Stimulated activated naive CD4-positive, alpha-beta T cell (primary cell): ENCODE data around the gene C1QL4.
"Not testable (repeated sequence)": the region's sequence is repeated elsewhere in the genome, so short reads cannot be mapped to it uniquely, and the experiment has no call there.

Source experiments
- DNase-seq, 6 experiments: peaks; one replicate each; lab custom pipeline; 2025; lab: John Stamatoyannopoulos, UW

The C1QL4 gene

GRCh38 chr12:49336645-49337584 lies at the start of gene C1QL4:
C1QL4 (minus strand) TSS chr12:49337188; CDS start chr12:49336477, 711 bp downstream.
- DNase-seq = peak; percentile 63 to 91 (median 85)

DNA sequence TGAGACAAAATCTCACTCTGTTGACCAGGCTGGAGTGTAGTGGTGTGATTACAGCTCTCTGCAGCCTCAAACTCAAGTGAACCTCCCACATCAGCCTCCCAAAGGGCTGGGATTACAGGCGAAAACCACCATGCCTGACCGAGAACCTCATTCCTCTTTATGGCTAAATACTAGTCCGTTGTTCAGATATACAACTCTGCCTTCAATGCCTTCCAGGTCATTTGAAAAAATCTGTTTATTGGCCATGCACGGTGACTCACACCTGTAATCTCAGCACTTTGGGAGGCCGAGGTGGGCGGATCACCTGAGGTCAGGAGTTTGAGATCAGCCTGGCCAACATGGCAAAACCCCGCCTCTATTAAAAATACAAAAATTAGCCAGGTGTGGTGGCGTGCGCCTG lies 43.2 kb upstream of the C1QL4 start:
- not testable (repeated sequence) for DNase-seq

GRCh38 chr12:49377386-49377785 lies 40.4 kb upstream of the C1QL4 start:
- DNase-seq = no peak

GRCh38 chr12:49375406-49375805 lies 38.4 kb upstream of the C1QL4 start:
- DNase-seq = no peak

GRCh38 chr12:49370539-49370938 lies 33.6 kb upstream of the C1QL4 start:
- no peak for DNase-seq

GRCh38 chr12:49369411-49370145 lies 32.6 kb upstream of the C1QL4 start:
- peak in 2 of 6 experiments; percentile 3 to 21 for DNase-seq

DNA sequence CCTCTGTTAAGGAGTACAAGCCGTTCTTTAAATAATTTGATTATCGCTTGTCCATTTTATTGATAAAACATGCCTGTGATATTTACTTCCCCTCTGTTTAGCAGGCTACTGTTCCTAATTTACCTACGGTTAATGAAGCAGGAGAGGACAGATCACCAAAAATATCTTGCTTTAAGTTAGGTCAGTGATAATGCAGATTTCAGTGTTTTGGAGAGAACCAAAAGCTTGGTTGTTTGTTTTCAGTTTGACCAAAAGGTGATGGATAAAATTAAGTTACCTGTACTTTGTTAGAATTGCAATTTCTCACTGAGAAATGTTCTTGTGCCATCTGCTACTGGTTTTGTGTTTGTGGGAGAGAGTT lies 31.2 kb upstream of the C1QL4 start:
- no peak for DNase-seq

GRCh38 chr12:49367381-49368239 lies 30.6 kb upstream of the C1QL4 start, which contains the start of gene SPATS2:
SPATS2 (plus strand) TSS chr12:49367462; CDS start chr12:49461013, 93,551 bp downstream.
- peak in 1 of 6 experiments; percentile 35 for DNase-seq

DNA sequence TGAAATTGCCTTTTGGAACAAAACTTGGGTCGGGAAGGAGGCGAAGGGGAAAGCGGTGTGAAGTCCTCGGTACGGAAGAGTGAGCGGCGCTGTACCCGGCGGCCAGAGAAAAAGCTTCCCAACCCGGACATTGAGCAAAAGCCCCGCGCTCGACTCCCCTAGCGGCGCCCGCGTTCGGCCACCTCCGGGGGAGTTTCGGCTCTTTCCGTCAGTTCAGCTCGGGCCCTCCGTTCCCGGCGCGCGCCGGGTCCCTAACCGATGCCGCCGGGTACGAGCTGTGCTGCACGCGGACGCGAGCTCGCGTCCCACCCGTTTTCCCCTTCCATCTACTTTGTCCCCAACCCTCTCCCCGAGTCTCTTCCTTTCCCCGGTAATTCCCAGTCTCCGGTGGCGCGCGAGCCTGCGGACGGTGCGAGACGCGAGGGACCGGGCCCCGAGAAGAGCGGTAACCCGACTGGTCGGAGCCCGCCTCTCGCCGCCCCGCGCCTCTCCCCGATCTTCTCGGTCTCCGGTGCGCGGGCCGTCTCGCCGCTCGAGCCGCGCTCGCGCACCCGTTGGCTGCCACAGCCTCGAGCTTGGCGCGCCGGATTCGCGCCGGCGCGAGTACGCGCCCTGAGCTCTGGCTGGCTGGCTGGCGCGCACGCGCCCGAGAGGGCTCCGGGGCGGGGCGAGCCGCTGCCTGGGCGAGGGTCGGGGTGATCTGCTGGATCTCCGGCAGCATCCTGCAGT lies 29.8 kb upstream of the C1QL4 start:
- DNase-seq = peak; percentile 69 to 85 (median 82)

DNA sequence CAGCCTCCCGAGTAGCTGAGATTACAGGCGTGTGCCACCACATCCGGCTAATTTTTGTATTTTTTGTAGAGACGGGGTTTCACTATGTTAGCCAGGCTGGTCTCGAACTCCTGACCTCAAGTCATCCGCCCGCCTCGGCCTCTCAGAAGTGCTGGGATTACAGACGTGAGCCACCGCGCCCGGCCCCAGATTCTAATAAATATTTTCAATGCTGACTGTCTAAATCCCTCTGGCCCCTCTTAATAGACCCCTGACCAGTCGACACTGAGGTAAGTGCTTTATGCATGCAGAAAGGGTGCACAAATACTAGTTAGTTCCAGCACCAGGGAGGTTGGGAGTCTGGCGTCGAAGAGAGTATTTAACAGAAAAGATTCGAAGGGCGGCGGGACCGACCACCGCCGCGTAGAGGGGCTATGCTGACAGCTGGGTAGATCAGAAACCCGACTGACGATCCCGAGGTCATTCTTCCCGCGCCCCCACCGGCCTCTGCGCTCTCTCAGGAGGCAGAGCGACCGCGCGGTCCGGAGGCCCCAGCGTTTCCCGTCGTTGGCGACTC lies 29.2 kb upstream of the C1QL4 start:
- no peak for DNase-seq

GRCh38 chr12:49365542-49365941 lies 28.6 kb upstream of the C1QL4 start:
- DNase-seq = no peak

- DNase-seq = no peak
These were observed 28.0 kb upstream of the C1QL4 start for GRCh38 chr12:49364989-49365388.

DNA sequence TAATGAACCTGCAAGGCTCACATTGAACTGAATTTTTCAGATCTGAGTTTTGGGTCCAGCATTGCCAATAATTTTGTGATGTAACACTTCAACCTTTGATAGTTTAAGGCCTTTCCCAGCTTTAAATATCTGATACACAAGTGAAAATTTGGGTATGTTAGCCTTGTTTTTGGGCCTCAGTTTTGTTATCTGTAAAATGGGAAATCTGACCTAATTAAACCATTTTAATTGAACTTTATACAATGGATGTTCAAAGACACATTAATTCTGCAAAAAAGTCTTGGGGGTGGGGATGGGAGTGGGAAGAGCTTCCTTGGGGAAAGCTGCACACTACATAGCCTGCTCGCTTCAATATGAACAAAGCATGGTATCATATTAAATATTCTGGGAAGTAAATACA lies 25.1 kb upstream of the C1QL4 start:
- no peak for DNase-seq

- DNase-seq = no peak
These were observed 22.7 kb upstream of the C1QL4 start for GRCh38 chr12:49359671-49360070.

- DNase-seq = peak in 5 of 6 experiments; percentile 33 to 73 (median 50)
These were observed 21.6 kb upstream of the C1QL4 start for GRCh38 chr12:49358483-49359141.

GRCh38 chr12:49357103-49357678 lies 20.2 kb upstream of the C1QL4 start:
- peak in 1 of 6 experiments; percentile 10 for DNase-seq

GRCh38 chr12:49355913-49356312 lies 18.9 kb upstream of the C1QL4 start:
- DNase-seq = no peak

- DNase-seq = no peak
These were observed 15.4 kb upstream of the C1QL4 start for GRCh38 chr12:49352351-49352750.

GRCh38 chr12:49349266-49349665 lies 12.3 kb upstream of the C1QL4 start:
- DNase-seq = no peak

DNA sequence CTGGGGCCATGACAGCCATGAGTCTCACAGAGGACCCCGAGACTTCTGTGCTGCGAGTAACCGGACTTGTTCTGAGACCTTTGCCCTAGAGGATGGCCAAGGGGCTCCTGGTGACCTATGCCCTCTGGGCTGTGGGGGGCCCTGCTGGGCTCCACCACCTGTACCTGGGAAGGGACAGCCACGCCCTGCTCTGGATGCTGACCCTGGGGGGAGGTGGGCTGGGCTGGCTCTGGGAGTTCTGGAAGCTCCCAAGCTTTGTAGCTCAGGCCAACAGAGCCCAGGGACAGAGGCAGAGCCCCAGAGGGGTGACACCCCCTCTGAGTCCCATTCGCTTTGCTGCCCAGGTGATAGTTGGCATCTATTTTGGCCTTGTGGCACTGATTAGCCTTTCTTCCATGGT lies 11.8 kb upstream of the C1QL4 start:
- DNase-seq = no peak
